Measurements from ENCODE around the gene BBIP1. TPM values are rescaled to one million over a fixed set of nuclear protein-coding genes. Genes with fewer than 3 reads are reported as not detected.

The BBIP1 gene, protein sequence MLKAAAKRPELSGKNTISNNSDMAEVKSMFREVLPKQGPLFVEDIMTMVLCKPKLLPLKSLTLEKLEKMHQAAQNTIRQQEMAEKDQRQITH
- 34.5 TPM for polyA plus RNA-seq (2013, experiment 1 of 2; ENCODE audit: insufficient read length)
- polyA plus RNA-seq (2013, experiment 2 of 2; ENCODE audit: insufficient read length) = 35.5 TPM

DNA sequence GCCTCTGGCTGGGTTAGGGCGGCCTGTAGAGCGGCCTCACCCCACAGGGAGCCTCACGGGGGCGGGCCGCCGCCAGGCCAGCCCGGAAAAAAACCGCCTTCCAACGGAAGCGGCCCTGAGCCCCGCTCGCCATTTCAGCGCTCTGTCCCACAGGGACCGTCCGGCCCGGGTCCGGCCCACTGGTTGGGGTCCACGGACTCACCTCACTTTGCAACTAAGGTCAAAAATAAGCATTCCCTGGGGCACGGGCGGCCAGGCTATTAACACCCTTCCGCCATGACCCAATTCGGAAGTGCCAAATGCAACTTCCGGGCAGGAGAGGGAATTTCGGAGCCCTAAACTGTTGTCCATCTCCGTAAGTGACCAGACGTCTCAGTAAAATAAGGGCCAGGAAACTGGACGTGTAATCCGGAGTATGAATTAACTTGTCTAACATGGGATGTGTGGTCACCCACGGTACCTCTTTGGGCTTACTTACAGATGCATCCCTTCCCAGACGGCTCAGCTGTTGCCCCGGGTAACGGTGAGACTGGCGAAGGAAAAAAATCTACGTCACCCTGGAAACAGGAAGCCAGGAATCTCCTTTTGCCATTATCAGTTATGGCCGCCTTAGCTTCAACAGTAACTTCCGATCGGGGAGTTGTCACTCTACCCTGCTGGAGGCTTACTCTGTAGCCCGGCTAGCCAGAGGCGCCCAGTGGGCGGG is at the start of gene BBIP1:
BBIP1 (minus strand) TSS at position 538 of the 706 bp plus-strand sequence. CDS start 1,023 bp downstream, outside the sequence.
- peak; percentile 100 for DNase-seq

DNA sequence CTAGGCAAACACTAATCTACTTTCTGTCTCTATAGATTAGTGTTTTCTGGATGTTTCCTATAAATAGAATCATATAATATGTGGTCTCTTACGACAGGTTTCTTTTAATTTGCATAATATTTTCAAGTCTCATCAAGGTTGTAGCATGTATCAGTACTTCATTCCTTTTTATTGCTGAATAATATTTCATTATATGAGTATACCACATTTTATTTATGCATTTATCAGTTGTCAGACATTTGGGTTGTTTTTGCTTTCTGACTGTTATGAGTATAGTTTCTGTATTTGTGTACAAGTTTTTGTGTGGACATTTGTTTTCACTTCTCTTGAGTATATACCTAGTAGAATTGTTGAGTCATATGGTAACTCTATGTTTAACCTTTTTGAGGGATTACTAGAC is 48.7 kb upstream of the BBIP1 start:
- DNase-seq = no peak

GRCh38 chr10:110967009-110967630 is 48.1 kb upstream of the BBIP1 start:
- no peak for DNase-seq

- peak; percentile 64 for DNase-seq
Measured at GRCh38 chr10:110966146-110966545, 47.2 kb upstream of the BBIP1 start.

DNA sequence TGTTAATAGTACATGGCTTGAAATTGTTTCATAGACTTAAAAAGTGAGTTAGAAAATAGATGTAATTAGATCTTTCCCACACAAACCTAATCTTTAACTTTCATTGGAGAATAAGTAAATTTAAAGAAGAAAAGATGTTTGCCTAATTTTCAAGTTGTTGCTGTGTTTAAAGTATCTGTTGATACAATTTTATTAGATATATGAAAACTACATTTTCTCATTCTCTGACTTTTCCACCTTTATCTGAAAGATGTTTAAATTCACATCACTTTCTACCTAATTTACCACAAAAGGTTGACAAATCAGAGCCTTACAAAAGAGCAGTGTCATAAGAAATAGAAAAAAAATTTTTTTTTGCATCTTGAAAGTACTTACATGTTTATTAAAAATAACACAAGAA is 46.2 kb upstream of the BBIP1 start:
- no peak for DNase-seq

GRCh38 chr10:110964681-110965080 is 45.7 kb upstream of the BBIP1 start:
- DNase-seq = no peak

- no peak for DNase-seq
Measured at GRCh38 chr10:110963162-110963561, 44.2 kb upstream of the BBIP1 start.

GRCh38 chr10:110962443-110962842 is 43.5 kb upstream of the BBIP1 start:
- no peak for DNase-seq

DNA sequence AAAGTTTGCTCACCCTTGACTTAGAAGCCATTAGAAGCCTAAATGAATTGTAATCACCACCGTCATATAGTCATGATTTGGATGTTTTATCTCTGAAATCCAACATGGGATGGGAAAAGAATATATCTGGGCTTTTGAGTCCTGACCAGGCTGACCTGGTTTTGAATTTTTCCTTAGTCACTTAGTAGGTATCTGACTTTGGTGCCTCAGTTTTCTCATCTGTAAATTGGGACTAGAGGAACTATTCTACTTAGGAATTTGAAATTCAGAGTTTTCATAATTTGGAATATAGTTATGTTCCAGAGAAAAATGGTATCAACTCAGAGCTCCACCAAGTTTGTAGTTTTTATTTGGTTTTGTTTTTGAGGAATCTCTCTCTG is 41.3 kb upstream of the BBIP1 start:
- DNase-seq = no peak

DNA sequence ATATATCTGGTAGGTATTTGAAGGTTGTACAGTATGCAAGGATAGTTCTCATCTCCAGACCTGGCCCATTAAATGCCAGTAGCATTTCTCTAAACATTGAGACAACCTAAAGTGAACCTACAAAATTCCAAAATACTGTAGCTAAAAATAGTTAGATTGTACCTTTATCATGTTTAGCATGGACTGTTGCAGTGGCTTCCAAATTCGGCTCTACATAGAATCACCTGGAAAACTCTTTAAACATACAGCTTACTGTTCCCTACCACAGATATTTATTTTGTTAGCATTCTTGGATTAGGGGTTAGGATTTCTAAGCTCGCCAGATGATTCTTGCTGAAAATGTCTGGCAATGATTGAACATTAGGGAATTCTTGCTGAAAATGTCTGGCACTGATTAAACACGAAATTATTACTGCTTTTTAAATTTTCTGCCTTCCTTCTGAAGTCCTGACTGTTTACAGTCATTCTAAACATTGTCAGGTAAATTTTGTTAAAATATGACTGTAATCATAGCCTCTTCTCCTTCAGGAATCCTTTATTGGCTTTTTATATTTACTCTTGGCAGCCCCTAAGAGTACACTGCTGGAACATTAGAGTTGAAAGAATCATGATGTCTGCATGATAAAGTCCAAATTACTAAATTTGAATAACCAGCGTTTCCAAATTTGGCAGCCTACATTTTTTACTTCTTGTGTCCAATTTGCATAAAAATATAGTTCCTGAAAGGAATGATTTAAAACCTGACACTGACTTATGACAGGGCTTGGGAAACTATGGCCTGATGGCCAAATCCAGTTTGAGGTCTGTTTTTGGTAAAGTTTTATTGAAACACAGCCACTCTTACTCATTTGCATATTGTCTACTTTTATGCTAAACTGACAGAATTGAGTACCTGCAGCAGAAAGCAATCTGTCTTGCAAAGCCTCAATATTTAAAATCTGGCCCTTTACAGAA is 40.7 kb upstream of the BBIP1 start:
- no peak for DNase-seq

DNA sequence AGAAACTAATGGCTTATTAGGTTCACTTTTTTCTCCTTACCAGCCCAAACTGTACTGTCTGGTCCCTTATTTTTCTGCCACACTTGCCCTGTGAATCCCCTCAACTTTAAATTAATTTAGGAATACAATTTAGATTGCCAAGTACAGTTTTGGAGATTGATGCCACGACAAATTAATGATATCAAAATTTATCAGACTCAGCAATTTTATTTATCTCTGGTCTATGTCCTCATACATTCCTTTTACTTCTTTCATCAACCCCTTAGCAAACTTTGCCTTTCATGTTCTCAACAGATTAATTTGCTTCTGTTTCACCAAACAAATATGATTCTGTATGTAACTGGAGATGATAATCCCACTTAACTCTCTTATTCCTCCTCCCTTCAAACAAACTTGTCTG is 38.6 kb upstream of the BBIP1 start:
- DNase-seq = no peak

GRCh38 chr10:110951381-110951780 is 32.4 kb upstream of the BBIP1 start:
- DNase-seq = no peak

GRCh38 chr10:110947061-110947595 is 28.1 kb upstream of the BBIP1 start:
- DNase-seq = peak; percentile 68

GRCh38 chr10:110946496-110946895 is 27.5 kb upstream of the BBIP1 start:
- no peak for DNase-seq

DNA sequence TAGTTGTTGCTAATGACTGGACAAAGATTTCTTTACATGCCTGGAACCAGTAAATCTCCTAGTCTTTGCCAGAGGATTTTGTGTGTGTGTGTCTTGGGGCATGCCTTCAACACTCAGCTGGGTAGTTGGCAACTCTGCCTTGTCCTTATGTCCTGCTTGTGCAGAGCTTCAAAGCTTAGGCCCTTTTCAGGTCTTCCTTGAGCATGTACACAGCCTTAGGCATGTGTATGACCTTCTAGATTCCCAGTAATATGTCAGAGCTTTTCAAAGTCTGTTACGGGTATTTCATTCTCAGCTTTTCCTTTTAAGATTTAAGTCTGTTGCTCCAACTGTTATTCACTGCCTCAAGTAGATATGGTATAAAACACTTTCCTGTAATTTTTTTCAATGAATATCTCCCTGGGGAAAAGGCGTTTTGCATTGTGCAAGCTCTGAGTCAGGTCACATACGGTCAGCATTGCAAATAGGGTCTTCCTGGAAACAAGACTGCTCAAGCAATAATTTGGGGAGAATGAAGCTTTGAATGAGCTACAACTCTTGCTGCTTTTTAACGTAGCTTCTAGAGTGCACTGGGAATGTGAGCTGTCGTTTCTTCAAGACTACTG is 25.9 kb upstream of the BBIP1 start:
- peak; percentile 57 for DNase-seq

GRCh38 chr10:110939419-110939818 is 20.4 kb upstream of the BBIP1 start:
- no peak for DNase-seq

DNA sequence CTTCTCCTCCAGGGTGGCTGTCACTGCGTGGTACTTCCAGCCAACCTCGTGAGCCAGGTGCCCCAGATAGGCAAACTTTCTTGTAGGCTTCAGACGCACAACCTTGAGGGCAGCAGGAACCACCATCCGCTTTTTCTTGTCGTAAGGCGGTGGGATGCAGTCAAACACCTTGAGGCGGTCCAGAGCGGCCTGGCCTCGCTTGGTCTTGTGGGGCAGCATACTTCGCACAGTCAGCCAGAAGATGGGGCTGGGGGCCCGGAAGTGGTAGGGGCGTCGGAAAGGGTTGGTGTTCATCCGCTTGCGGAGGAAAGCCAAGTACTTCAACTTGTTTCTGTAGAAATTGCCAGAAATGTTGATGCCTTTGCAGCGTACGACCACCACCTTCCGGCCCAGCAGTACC is 17.8 kb upstream of the BBIP1 start:
- DNase-seq = no peak

DNA sequence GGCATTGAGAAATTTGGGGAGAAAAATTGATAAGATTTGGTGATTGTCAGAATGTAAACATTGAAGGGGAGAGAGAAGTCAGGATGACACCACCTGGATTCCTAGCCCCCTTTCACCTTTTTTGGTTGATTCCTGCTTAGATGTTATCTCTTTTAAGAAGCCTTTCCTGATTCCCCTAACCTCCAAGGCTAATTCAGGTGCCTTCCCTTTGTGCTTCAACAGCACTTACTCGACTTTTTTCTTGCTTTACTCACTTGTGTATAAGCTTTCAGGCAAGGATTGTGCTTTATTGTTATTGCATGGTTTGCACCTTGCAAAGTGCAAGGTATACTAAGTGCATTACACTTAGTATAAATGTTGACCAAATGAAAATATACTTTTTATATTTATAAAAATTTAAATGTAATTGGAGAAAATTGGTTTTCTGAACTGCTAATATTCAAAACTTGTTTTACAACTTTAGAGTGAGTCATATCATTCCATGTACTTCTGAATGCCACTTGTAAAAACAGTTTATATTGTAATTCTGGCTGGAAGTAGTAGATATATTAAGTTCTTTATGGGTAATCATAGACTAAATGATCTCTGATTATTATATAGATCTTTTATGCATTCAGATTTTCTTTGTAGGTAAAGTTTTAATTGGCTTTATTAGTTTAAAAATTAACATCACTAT is 13.7 kb upstream of the BBIP1 start:
- no peak for DNase-seq

- no peak for DNase-seq
Measured at GRCh38 chr10:110931769-110932381, 12.9 kb upstream of the BBIP1 start.

- DNase-seq = no peak
Measured at GRCh38 chr10:110927461-110927860, 8.5 kb upstream of the BBIP1 start.

DNA sequence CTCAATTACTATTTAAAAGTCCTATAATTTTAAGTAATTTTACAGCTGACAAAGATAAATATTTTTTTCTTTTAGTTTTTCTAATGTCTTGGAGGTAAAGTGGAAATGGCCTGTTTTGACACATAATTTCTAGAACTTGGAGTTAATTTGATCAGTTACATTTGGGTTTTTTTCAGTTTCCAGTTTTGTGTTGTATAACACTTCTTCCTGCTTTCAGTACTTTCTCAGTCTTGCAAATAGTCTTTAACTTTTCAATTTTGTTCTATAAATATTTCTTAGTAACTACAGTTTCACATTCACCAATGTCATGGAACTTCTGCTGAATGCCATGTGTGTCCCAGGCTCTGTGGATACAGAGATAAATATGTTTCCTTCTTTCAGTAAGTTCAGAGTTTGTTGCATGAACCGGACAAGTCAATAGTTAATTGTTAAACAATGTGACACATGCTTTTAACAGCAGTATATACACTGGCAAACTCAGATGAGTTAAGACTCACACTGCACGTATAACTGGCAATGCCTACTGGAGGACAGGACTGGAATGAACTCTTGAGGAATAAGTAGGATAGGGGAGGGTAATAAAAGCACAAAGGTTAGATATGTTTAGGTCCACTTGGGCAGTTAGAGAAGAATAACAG is 5.0 kb upstream of the BBIP1 start:
- no peak for DNase-seq
